ENCODE results near the gene TMTC1. TPM values are rescaled to one million over a fixed set of nuclear protein-coding genes. Genes with fewer than 3 reads are reported as not detected.

TMTC1 gene
- total and polyA plus RNA-seq, 2 donors (not counting 1 experiment from before 2014, with no cell fraction given): not detected

GRCh38 chr12:29807129-29807528 is 23.4 kb upstream of the TMTC1 start:
- POLR2A ChIA-PET: no interaction called here

GRCh38 chr12:29804019-29804418 is 20.3 kb upstream of the TMTC1 start:
- H3K27me3 Mint-ChIP-seq: no peaks in the 10 kb centered on the region
- no peak for TF ChIP-seq EZH2 (IDR thresholded peaks at IDR 0.05; ENCODE audit: borderline replicate concordance, insufficient read depth, low read depth, low read length, poor library complexity, severe bottlenecking)
- Histone ChIP-seq H3K27me3 (replicated peaks in 1 of 4; ENCODE audit: control extremely low read depth in 1 of 4, control insufficient read depth in 3 of 4, insufficient read depth in 4 of 4, low read length in 3 of 4) (no peaks in the 10 kb centered on the region), H3K79me2 (ENCODE audit: control insufficient read depth, insufficient read depth, low read length) (no peaks in the 10 kb centered on the region), H3K4me3 (ENCODE audit: control extremely low read depth in 1 of 5, extremely low read depth in 1 of 5, insufficient read depth in 1 of 5, low read depth in 2 of 5, low read length in 4 of 5) (no peak overlapping the region), H3K4me1 (ENCODE audit: control insufficient read depth in 2 of 2, insufficient read depth in 2 of 2, low read length in 2 of 2) (no peaks in the 10 kb centered on the region), H4K20me1 (ENCODE audit: control insufficient read depth, insufficient read depth, low read length, poor library complexity, severe bottlenecking) (no peaks in the 10 kb centered on the region), H2AFZ (ENCODE audit: insufficient read depth, low read depth, low read length, poor library complexity, severe bottlenecking) (no peak overlapping the region), H3K27ac (ENCODE audit: low read length in 2 of 2) (no peak overlapping the region), H3K9ac (ENCODE audit: low read length) (no peak overlapping the region), H3K9me3 (ENCODE audit: control extremely low read depth in 1 of 3, control insufficient read depth in 2 of 3, insufficient read depth in 1 of 3, low read length in 2 of 3) (peaks cover 0 to 7% (median 0%) of the 10 kb centered on the region in 3 donors), H3K36me3 (replicated peaks in 1 of 2; ENCODE audit: control extremely low read depth in 1 of 2, control insufficient read depth in 1 of 2, extremely low read depth in 1 of 2, insufficient read depth in 2 of 2, low read length in 1 of 2) (no peaks in the 10 kb centered on the region), H3K4me2 (replicated peaks; ENCODE audit: low read depth, low read length, poor library complexity, severe bottlenecking) (no peak overlapping the region)
- DNase-seq (no peak), ATAC-seq (ENCODE audit: low read depth) (no peak)
- CTCF ChIA-PET: no interaction called here
- no peak overlapping the region for H3K27ac Mint-ChIP-seq
- intact Hi-C loops (cut with micrococcal nuclease): no loop called here
- H3K4me1 Mint-ChIP-seq: no peaks in the 10 kb centered on the region
- POLR2A ChIA-PET: no interaction called here
- no peaks in the 10 kb centered on the region for H3K9me3 Mint-ChIP-seq (ENCODE audit: insufficient read depth)
- no peak overlapping the region for H3K4me3 Mint-ChIP-seq

More at GRCh38 chr12:29807129-29807528, 23.4 kb upstream of the TMTC1 start:
- Mint-ChIP-seq H3K4me3 (no peak overlapping the region), H3K27ac (no peak overlapping the region), H3K27me3 (no peaks in the 10 kb centered on the region), H3K9me3 (ENCODE audit: insufficient read depth) (no peaks in the 10 kb centered on the region), H3K4me1 (no peaks in the 10 kb centered on the region)
- DNase-seq (no peak), ATAC-seq (ENCODE audit: low read depth) (no peak)
- CTCF ChIA-PET: no interaction called here
- no peak overlapping the region for H3K27ac ChIP-seq (ENCODE audit: low read length in 2 of 2)
- H4K20me1 ChIP-seq (ENCODE audit: control insufficient read depth, insufficient read depth, low read length, poor library complexity, severe bottlenecking): no peaks in the 10 kb centered on the region
- no peaks in the 10 kb centered on the region for H3K27me3 ChIP-seq (replicated peaks in 1 of 4; ENCODE audit: control extremely low read depth in 1 of 4, control insufficient read depth in 3 of 4, insufficient read depth in 4 of 4, low read length in 3 of 4)
- H3K9me3 ChIP-seq (ENCODE audit: control extremely low read depth in 1 of 3, control insufficient read depth in 2 of 3, insufficient read depth in 1 of 3, low read length in 2 of 3): no peaks in the 10 kb centered on the region
- no peaks in the 10 kb centered on the region for H3K36me3 ChIP-seq (replicated peaks in 1 of 2; ENCODE audit: control extremely low read depth in 1 of 2, control insufficient read depth in 1 of 2, extremely low read depth in 1 of 2, insufficient read depth in 2 of 2, low read length in 1 of 2)
- no peak overlapping the region for H3K4me2 ChIP-seq (replicated peaks; ENCODE audit: low read depth, low read length, poor library complexity, severe bottlenecking)
- H2AFZ ChIP-seq (ENCODE audit: insufficient read depth, low read depth, low read length, poor library complexity, severe bottlenecking): no peak overlapping the region
- no peaks in the 10 kb centered on the region for H3K79me2 ChIP-seq (ENCODE audit: control insufficient read depth, insufficient read depth, low read length)
- H3K4me3 ChIP-seq (ENCODE audit: control extremely low read depth in 1 of 5, extremely low read depth in 1 of 5, insufficient read depth in 1 of 5, low read depth in 2 of 5, low read length in 4 of 5): no peak overlapping the region
- H3K4me1 ChIP-seq (ENCODE audit: control insufficient read depth in 2 of 2, insufficient read depth in 2 of 2, low read length in 2 of 2): no peaks in the 10 kb centered on the region
- H3K9ac ChIP-seq (ENCODE audit: low read length): no peak overlapping the region
- intact Hi-C loops (cut with micrococcal nuclease): no loop called here
- no peak for TF ChIP-seq EZH2 (IDR thresholded peaks at IDR 0.05; ENCODE audit: borderline replicate concordance, insufficient read depth, low read depth, low read length, poor library complexity, severe bottlenecking)
- TF ChIP-seq CTCF (IDR thresholded peaks at IDR 0.05): no peak

Data from B cell (primary cell).